C4-2B (cell line): ENCODE results near the gene THBS4.

Source experiments
- H3K27ac ChIP-seq: fragments of 450-650 bp; 2 replicates; pipeline ENCODE4 v1.5.1; 2017
- ZFX ChIP-seq: fragments of 450-650 bp; IDR thresholded peaks from 2 replicates; pipeline ENCODE4 v1.6.1; 2017
- TF ChIP-seq, protein P1 (sequence below): fragments of 450-650 bp; conservative IDR thresholded peaks from 2 replicates; pipeline ENCODE4 v1.5.1; 2017; ENCODE audit warnings: mild to moderate bottlenecking

THBS4 gene

DNA sequence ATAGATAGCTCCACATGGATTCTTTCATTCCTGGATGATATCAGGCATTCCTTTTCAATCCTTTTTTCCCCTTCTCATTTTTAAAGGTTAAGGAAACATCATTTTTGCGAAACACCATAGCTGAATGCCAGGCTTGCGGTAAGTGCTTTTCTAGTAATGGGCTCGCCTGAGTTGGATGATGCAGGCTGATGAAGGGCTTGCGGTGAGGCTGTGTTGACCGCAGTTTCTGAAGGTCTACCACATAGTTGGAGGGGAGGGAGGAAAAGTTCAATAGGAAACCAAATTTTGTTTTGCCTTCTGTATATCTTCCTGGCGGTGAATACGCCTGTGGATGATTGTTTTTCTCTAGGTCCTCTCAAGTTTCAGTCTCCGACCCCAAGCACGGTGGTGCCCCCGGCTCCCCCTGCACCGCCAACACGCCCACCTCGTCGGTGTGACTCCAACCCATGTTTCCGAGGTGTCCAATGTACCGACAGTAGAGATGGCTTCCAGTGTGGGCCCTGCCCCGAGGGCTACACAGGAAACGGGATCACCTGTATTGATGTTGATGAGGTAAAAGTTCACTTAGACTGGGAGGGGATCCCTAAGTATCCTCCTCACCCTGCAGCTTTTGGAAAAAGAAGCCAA is 24.3 kb downstream of the THBS4 start:
- no peak overlapping the region for H3K27ac ChIP-seq
- TF ChIP-seq, protein P1, sequence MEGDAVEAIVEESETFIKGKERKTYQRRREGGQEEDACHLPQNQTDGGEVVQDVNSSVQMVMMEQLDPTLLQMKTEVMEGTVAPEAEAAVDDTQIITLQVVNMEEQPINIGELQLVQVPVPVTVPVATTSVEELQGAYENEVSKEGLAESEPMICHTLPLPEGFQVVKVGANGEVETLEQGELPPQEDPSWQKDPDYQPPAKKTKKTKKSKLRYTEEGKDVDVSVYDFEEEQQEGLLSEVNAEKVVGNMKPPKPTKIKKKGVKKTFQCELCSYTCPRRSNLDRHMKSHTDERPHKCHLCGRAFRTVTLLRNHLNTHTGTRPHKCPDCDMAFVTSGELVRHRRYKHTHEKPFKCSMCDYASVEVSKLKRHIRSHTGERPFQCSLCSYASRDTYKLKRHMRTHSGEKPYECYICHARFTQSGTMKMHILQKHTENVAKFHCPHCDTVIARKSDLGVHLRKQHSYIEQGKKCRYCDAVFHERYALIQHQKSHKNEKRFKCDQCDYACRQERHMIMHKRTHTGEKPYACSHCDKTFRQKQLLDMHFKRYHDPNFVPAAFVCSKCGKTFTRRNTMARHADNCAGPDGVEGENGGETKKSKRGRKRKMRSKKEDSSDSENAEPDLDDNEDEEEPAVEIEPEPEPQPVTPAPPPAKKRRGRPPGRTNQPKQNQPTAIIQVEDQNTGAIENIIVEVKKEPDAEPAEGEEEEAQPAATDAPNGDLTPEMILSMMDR, result no peak
- no peak for TF ChIP-seq ZFX

DNA sequence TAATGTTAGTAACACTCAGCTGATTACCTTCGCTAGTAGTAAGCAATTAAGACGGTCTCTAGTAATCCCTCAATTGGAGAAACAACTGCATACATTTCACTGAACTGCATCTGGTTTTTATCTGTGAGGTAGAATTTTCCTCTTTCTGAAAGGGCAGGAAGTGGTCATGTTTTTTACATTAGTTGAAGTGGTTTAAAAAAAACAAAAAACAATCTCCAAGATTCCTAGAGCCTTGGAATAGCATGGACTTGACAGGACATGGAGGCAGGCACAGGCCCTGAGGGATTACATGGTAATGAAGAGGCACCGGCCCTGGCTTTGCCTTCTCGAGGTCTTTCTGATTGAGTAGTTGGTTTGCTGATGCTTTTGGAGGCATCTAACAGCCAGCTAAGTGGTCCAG is 25.8 kb downstream of the THBS4 start:
- no peak overlapping the region for H3K27ac ChIP-seq
- TF ChIP-seq, protein P1, result no peak
- TF ChIP-seq ZFX, result no peak

DNA sequence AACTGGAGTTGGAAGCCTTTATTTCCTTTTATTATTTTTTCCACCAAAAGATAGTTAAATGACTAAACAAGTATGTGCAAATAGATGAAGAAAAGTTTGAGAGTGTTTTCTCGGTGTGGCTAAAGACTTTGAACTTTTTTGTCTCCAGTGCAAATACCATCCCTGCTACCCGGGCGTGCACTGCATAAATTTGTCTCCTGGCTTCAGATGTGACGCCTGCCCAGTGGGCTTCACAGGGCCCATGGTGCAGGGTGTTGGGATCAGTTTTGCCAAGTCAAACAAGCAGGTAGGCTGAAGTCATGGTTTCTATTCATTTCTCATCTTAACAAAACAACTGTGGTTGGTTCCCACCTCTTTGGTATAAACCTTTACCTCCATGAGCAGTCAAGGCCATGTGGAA is 26.4 kb downstream of the THBS4 start:
- TF ChIP-seq, protein P1, result no peak
- no peak overlapping the region for H3K27ac ChIP-seq

DNA sequence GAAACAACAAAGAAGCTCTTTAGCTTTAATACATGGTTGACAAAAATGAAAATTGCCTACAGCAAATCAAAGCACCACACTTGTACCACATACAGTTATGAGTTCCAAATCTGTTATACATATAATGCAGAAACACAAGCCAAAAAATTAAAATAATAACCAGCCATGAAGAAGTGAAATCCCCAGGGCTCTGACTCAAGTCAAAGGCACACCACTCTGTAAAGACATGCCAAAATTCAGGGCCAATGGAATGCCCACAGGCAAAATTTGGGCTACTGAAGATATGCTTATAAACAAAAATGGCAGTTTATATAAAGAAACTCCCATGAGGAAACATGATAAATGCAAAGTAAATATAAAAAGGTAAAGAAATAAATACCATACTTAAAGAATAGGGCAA is 29.0 kb downstream of the THBS4 start:
- no peak for TF ChIP-seq ZFX
- TF ChIP-seq, protein P1, result no peak
- H3K27ac ChIP-seq, result no peak overlapping the region

DNA sequence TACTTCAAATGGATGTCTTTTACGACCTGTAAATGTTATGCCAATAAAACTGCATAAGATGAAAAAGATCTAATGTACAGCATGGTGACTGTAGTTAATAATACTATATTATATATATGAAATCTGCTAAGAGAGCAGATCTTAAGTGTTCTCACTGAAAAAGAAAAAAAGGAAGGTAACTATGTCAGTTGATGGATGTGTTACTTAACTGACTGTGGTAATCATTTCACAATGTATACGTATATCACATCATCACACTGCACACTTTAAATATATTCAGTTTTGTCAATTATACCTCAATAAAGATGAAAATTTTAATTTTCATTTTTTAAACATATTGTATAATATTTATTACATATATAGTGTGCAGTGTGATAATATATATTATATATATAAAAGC is 31.9 kb downstream of the THBS4 start:
- H3K27ac ChIP-seq, result no peak overlapping the region
- TF ChIP-seq ZFX, result no peak
- TF ChIP-seq, protein P1, result no peak

DNA sequence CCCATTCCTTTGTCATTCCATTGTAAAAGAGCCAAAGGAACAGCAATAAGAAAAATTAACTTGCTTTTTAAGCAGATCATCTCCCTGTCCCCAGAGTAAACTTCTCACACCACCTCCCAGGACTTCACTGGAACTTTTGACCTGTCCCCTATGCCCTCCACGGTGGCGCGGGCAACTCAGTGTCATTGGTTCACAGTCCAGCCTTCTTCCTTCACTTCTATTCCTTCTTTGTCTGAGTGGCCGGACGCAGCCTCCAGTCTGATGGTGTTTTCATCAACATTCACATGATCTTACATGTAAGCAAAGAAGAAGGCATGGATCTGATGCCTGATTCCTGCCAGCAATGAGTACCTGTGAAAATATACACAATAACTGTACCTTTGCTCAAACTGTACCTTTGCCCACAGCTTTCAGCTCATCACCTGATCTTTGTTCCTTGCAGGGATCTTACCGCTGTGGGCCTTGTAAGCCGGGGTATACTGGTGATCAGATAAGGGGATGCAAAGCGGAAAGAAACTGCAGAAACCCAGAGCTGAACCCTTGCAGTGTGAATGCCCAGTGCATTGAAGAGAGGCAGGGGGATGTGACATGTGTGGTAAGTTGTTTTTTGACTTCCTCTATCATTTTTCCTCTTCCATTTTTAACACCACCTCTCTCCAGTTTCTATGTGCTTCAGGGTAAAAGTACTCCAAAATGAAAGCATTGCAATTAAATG is 32.5 kb downstream of the THBS4 start:
- H3K27ac ChIP-seq, result no peak overlapping the region
- no peak for TF ChIP-seq ZFX
- TF ChIP-seq, protein P1, result no peak

DNA sequence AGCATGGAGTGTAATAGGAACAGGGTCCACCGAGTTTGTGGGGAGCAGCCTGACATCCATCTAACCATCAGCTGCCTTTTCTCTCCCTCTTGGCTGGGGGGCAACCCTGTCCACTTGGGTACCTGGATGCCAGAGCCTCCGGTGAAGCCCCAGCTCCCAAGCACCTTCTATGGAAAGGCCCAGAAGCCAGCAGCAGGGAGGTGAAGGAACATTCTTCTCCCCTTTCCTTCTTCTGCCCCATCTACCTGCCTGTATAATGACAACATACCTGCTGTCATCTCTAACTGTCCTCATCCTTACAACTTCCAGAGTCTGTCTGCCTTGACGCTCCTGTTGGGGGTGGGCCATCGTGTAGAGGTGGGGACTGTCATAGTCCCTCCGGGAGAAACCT is 33.1 kb downstream of the THBS4 start:
- no peak overlapping the region for H3K27ac ChIP-seq
- TF ChIP-seq, protein P1, result no peak
- no peak for TF ChIP-seq ZFX
